Panc1 (cell line): ENCODE data around the gene SPOCK1. TPM values are rescaled to one million over a fixed set of nuclear protein-coding genes. Genes with fewer than 3 reads are reported as not detected.

Experiments used
- ATAC-seq: fragments of 200-7000 bp; cut with Tn5 transposase; 2 replicates; pipeline ENCODE4 v1.9.1; 2020; ENCODE audit warnings: mild to moderate bottlenecking, moderate library complexity
- BruUV-seq: library from RNA; stranded (reverse); fragments of 400-500 nt; replicated peaks from 2 replicates; lab custom pipeline; 2021; lab: Mats Ljungman, UMichigan
- CTCF ChIA-PET: fragments of 300-600 bp; sonication (Branson Sonifier 250); formaldehyde crosslinking; loops from one replicate; lab custom pipeline; 2022; ENCODE audit warnings: antibody characterized with exemption; lab: Charles Lee
- POLR2A ChIA-PET: fragments of 300-600 bp; sonication (Branson Sonifier 250); formaldehyde crosslinking; loops from one replicate; lab custom pipeline; 2022; ENCODE audit warnings: antibody characterized with exemption; lab: Charles Lee
- DNase-seq: peaks from one replicate; pipeline ENCODE4 v3.0.0-alpha.2; 2010; ENCODE audit warnings: low read depth, low spot score
- H3K27ac ChIP-seq: 2 replicates; pipeline ENCODE4 v1.5.1; 2011; ENCODE audit warnings: mild to moderate bottlenecking, low read length, inconsistent platforms
- H3K27me3 ChIP-seq: fragments of 200-500 bp; sonication (Bioruptor generic); 2 replicates; pipeline ENCODE4 v1.6.0; 2014; ENCODE audit warnings: low read length, inconsistent platforms; ENCODE audit not compliant: control insufficient read depth, insufficient read depth
- H3K36me3 ChIP-seq: fragments of 200-500 bp; sonication (Bioruptor generic); 2 replicates; pipeline ENCODE4 v1.5.1; 2014; ENCODE audit warnings: inconsistent platforms, mild to moderate bottlenecking, low read length, moderate library complexity; ENCODE audit not compliant: control insufficient read depth, insufficient read depth
- H3K4me1 ChIP-seq: 2 replicates; pipeline ENCODE4 v1.5.1; 2011; ENCODE audit warnings: inconsistent platforms, mild to moderate bottlenecking, low read length, moderate library complexity; ENCODE audit not compliant: control insufficient read depth, insufficient read depth
- H3K4me3 ChIP-seq, 2 experiments: 2 replicates each; pipeline ENCODE4 v1.5.1; 2011 to 2012; ENCODE audit warnings: low read depth in 2 of 2, low read length in 2 of 2, mild to moderate bottlenecking in 2 of 2, inconsistent platforms in 1 of 2, moderate library complexity in 1 of 2
- H3K9me3 ChIP-seq: fragments of 200-500 bp; sonication (Bioruptor generic); 2 replicates; pipeline ENCODE4 v1.5.1; 2014; ENCODE audit warnings: low read depth, mild to moderate bottlenecking, inconsistent platforms, low read length, moderate library complexity; ENCODE audit not compliant: control insufficient read depth, insufficient read depth
- CTCF ChIP-seq: fragments of 450-650 bp; IDR thresholded peaks from 2 replicates; pipeline ENCODE4 v1.5.1; 2017; ENCODE audit warnings: mild to moderate bottlenecking
- POLR2AphosphoS5 ChIP-seq: IDR thresholded peaks from 2 replicates; pipeline ENCODE4 v1.6.1; 2012; ENCODE audit warnings: mild to moderate bottlenecking, low read depth, low read length, moderate library complexity
- REST ChIP-seq, 2 experiments: IDR thresholded peaks; 2 replicates each; pipeline ENCODE4 v1.6.1; 2011 to 2012; ENCODE audit warnings: low read depth in 2 of 2, control low read depth in 1 of 2, low read length in 1 of 2, mild to moderate bottlenecking in 1 of 2, moderate library complexity in 1 of 2; ENCODE audit not compliant: insufficient read depth in 1 of 2
- SIN3A ChIP-seq: IDR thresholded peaks from 2 replicates; pipeline ENCODE4 v1.6.1; 2012; ENCODE audit warnings: low read depth, mild to moderate bottlenecking, low read length, moderate library complexity, borderline replicate concordance; ENCODE audit not compliant: insufficient read depth
- TCF7L2 ChIP-seq: IDR thresholded peaks from 2 replicates; pipeline ENCODE4 v1.6.1; 2011; ENCODE audit warnings: mild to moderate bottlenecking, low read depth, low read length, inconsistent platforms
- in situ Hi-C: cut with HindIII; loops from 2 replicates; pipeline ENCODE4 v1.10.0; 2016; ENCODE audit warnings: low sequenced_read_pairs, low pct_unique_long_range_greater_than_20kb
- intact Hi-C: fragments of 100-400 bp; cut with micrococcal nuclease; formaldehyde crosslinking; loops from one replicate; pipeline ENCODE4 v1.10.0; 2022; ENCODE audit not compliant: unreplicated experiment
- total RNA-seq: library from RNA; stranded (reverse); gene quantifications from one replicate; pipeline ENCODE4 v1.2.1, GENCODE V29; 2021; ENCODE audit not compliant: unreplicated experiment

The SPOCK1 gene
- total RNA-seq, 1 experiment from 2014 or later = 15.6 TPM

GRCh38 chr5:137291436-137291835, 207.7 kb downstream of the SPOCK1 start:
- H3K27ac ChIP-seq = no peak overlapping the region
- H3K9me3 ChIP-seq = no peaks in the 10 kb centered on the region
- BruUV-seq = no TSS peak
- in situ Hi-C loops = no loop called here
- H3K4me1 ChIP-seq = no peaks in the 10 kb centered on the region
- ChIA-PET CTCF (no interaction called here), POLR2A (no interaction called here)
- no peaks in the 10 kb centered on the region for H3K27me3 ChIP-seq
- intact Hi-C loops = loop anchor here (10.0 kb wide), 1 partner anchor 887 kb away; no protein-coding TSS in a partner anchor
- H3K36me3 ChIP-seq = no peaks in the 10 kb centered on the region
- H3K4me3 ChIP-seq = no peak overlapping the region
- no peak for DNase-seq
- no peak for TF ChIP-seq CTCF
- no peak for TF ChIP-seq REST (IDR thresholded peaks at IDR 0.05; ENCODE audit: insufficient read depth in 1 of 2, low read depth in 2 of 2, low read length in 1 of 2)
- TF ChIP-seq POLR2AphosphoS5 = no peak
- no peak for ATAC-seq

DNA sequence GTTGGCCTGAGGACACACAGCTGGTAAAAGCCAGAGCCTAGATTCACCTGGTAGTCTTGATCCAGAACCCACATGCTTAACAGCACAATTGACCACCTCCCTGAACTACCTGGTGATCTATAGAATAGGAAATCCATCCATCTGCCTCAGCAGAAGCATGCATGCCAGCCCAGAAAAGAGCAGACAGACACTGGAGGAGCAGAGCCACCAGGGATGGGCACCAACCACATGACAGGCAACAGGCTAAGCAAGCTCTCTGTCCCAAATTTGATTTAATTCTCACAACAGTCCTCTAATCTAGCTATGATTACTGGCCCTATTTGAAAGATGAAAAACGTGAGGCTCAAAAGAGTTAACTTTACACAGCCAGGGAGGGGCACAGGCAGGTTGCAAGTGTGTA, 208.1 kb downstream of the SPOCK1 start:
- intact Hi-C loops (loop anchor here (10.0 kb wide), 1 partner anchor 886 kb away; no protein-coding TSS in a partner anchor), in situ Hi-C loops (no loop called here)
- POLR2A ChIA-PET = no interaction called here
- Histone ChIP-seq H3K27ac (no peak overlapping the region), H3K9me3 (no peaks in the 10 kb centered on the region), H3K36me3 (no peaks in the 10 kb centered on the region), H3K4me3 (no peak overlapping the region), H3K4me1 (no peaks in the 10 kb centered on the region), H3K27me3 (no peaks in the 10 kb centered on the region)
- BruUV-seq = no TSS peak
- DNase-seq = no peak
- ATAC-seq = no peak
- no peak for TF ChIP-seq POLR2AphosphoS5
- TF ChIP-seq CTCF = no peak
- TF ChIP-seq SIN3A = no peak
- TF ChIP-seq TCF7L2 = no peak
- no peak for TF ChIP-seq REST (IDR thresholded peaks at IDR 0.05; ENCODE audit: insufficient read depth in 1 of 2, low read depth in 2 of 2, low read length in 1 of 2)
- CTCF ChIA-PET = no interaction called here
